HCT116 (cell line): Measurements from ENCODE around the gene ZNF79. TPM values are rescaled to one million over a fixed set of nuclear protein-coding genes. Genes with fewer than 3 reads are reported as not detected.

Experiments
- ATAC-seq: fragments of 200-7000 bp; cut with Tn5 transposase; 2 replicates; pipeline ENCODE4 v1.9.1; 2020; ENCODE audit warnings: mild to moderate bottlenecking, moderate library complexity
- BruUV-seq: library from RNA; stranded (reverse); fragments of 400-500 nt; replicated peaks from 2 replicates; lab custom pipeline; 2021; lab: Mats Ljungman, UMichigan
- CTCF ChIA-PET: fragments of 300-600 bp; sonication (Branson Sonifier 250); formaldehyde crosslinking; loops from one replicate; lab custom pipeline; 2021; ENCODE audit warnings: antibody characterized with exemption; lab: Charles Lee
- POLR2A ChIA-PET: fragments of 300-600, 350-600 bp; sonication (Branson Sonifier 250); formaldehyde crosslinking; loops from one replicate; lab custom pipeline; 2021; ENCODE audit warnings: antibody characterized with exemption; lab: Charles Lee
- RAD21 ChIA-PET, 2 experiments: fragments of 300-600 bp; sonication (Branson Sonifier 250); formaldehyde crosslinking; loops; one replicate each; lab custom pipeline; 2023; ENCODE audit warnings: low total read pairs in 2 of 2; ENCODE audit not compliant: uncharacterized antibody in 2 of 2, unreplicated experiment in 2 of 2, low non-redundant PET in 1 of 2; lab: Charles Lee
- DNase-seq: peaks from one replicate; pipeline ENCODE4 v3.0.0-alpha.2; 2010; ENCODE audit warnings: low read depth, low spot score
- H2AFZ ChIP-seq: fragments of 200-600 bp; shearing (Covaris generic), sonication (generic); 2 replicates; pipeline ENCODE4 v1.6.1; 2017; ENCODE audit warnings: low read depth, mixed run types, mixed read lengths, antibody characterized with exemption, low read length; ENCODE audit not compliant: poor library complexity, severe bottlenecking
- H3K27ac ChIP-seq: 2 replicates; pipeline ENCODE4 v1.5.1; 2012; ENCODE audit warnings: low read depth, low read length
- H3K27me3 ChIP-seq: fragments of 200-600 bp; sonication (generic); 2 replicates; pipeline ENCODE4 v1.6.1; 2016; ENCODE audit warnings: mixed run types, low read length, mixed read lengths; ENCODE audit not compliant: insufficient read depth
- H3K36me3 ChIP-seq, 2 experiments: fragments of 200-500 bp in 1 of 2; fragments of 200-600 bp in 1 of 2; sonication (Bioruptor generic) in 1 of 2; sonication (generic) in 1 of 2; 2 replicates each; pipeline versions ENCODE4 v1.5.1 to v1.6.1; 2014 to 2016; ENCODE audit warnings: low read length in 2 of 2, inconsistent platforms in 1 of 2, mixed read lengths in 1 of 2, mixed run types in 1 of 2; ENCODE audit not compliant: insufficient read depth in 2 of 2, control insufficient read depth in 1 of 2
- H3K4me1 ChIP-seq, 2 experiments: fragments of 200-600 bp in 1 of 2; sonication (generic) in 1 of 2; 2 replicates each; pipeline versions ENCODE4 v1.5.1 to v1.6.1; 2012 to 2017; ENCODE audit warnings: low read length in 2 of 2, inconsistent platforms in 1 of 2, mild to moderate bottlenecking in 1 of 2, mixed read lengths in 1 of 2, mixed run types in 1 of 2, moderate library complexity in 1 of 2; ENCODE audit not compliant: insufficient read depth in 2 of 2, control insufficient read depth in 1 of 2
- H3K4me2 ChIP-seq: fragments of 200-600 bp; sonication (generic); 2 replicates; pipeline ENCODE4 v1.6.1; 2017; ENCODE audit warnings: mixed run types, low read length, mixed read lengths
- H3K4me3 ChIP-seq, 2 experiments: fragments of 200-600 bp in 1 of 2; sonication (generic) in 1 of 2; replicated peaks in 1 of 2; 2 replicates each; pipeline ENCODE4 v1.5.1; 2011 to 2016; ENCODE audit warnings: low read length in 2 of 2, control low read depth in 1 of 2, low read depth in 1 of 2, mild to moderate bottlenecking in 1 of 2, mixed read lengths in 1 of 2, mixed run types in 1 of 2
- H3K79me2 ChIP-seq: fragments of 200-600 bp; sonication (generic); 2 replicates; pipeline ENCODE4 v1.6.1; 2017; ENCODE audit warnings: mild to moderate bottlenecking, mixed run types, low read length, moderate library complexity, mixed read lengths; ENCODE audit not compliant: insufficient read depth
- H3K9ac ChIP-seq: fragments of 200-600 bp; sonication (generic); 2 replicates; pipeline ENCODE4 v1.6.1; 2016; ENCODE audit warnings: low read length, mixed read lengths
- H3K9me2 ChIP-seq: fragments of 200-600 bp; sonication (generic), shearing (Covaris generic); 2 replicates; pipeline ENCODE4 v1.6.1; 2017; ENCODE audit warnings: mixed run types, mild to moderate bottlenecking, moderate library complexity; ENCODE audit not compliant: insufficient read depth
- H3K9me3 ChIP-seq, 2 experiments: fragments of 200-500 bp in 1 of 2; fragments of 200-600 bp in 1 of 2; sonication (Bioruptor generic) in 1 of 2; sonication (generic) in 1 of 2; 2 replicates each; pipeline ENCODE4 v1.6.1; 2014 to 2017; ENCODE audit warnings: low read length in 2 of 2, mixed read lengths in 2 of 2, inconsistent platforms in 1 of 2, low read depth in 1 of 2, mild to moderate bottlenecking in 1 of 2, mixed run types in 1 of 2, moderate library complexity in 1 of 2; ENCODE audit not compliant: control insufficient read depth in 1 of 2, insufficient read depth in 1 of 2
- H4K20me1 ChIP-seq: fragments of 200-600 bp; sonication (generic), shearing (Covaris generic); 2 replicates; pipeline ENCODE4 v1.6.1; 2017; ENCODE audit warnings: mixed run types, mild to moderate bottlenecking, moderate library complexity; ENCODE audit not compliant: insufficient read depth
- CEBPB ChIP-seq: IDR thresholded peaks from 2 replicates; pipeline ENCODE4 v1.6.1; 2012; ENCODE audit warnings: low read depth
- ELF1 ChIP-seq: IDR thresholded peaks from 2 replicates; pipeline ENCODE4 v1.6.1; 2012; ENCODE audit warnings: low read depth, borderline replicate concordance
- EZH2phosphoT487 ChIP-seq: fragments of 200-600 bp; IDR thresholded peaks from 2 replicates; pipeline ENCODE4 v1.6.1; 2018; ENCODE audit warnings: antibody characterized with exemption, borderline replicate concordance
- RAD21 ChIP-seq: IDR thresholded peaks from 2 replicates; pipeline ENCODE4 v1.6.1; 2012; ENCODE audit warnings: low read depth, mild to moderate bottlenecking
- TCF7L2 ChIP-seq: IDR thresholded peaks from 2 replicates; pipeline ENCODE4 v1.7.0; 2011; ENCODE audit warnings: borderline replicate concordance, inconsistent platforms; ENCODE audit not compliant: insufficient read depth, insufficient read length; ENCODE audit errors: extremely low read depth
- ZNF274 ChIP-seq: fragments of 200-500 bp; sonication (Bioruptor generic); IDR thresholded peaks from 2 replicates; pipeline ENCODE4 v1.6.1; 2014; ENCODE audit warnings: mild to moderate bottlenecking, low read depth, low read length, inconsistent platforms
- intact Hi-C: fragments of 100-400 bp; cut with micrococcal nuclease; formaldehyde crosslinking; loops from 2 replicates; pipeline ENCODE4 v1.10.0; 2022
- total RNA-seq: library from RNA; stranded (reverse); gene quantifications from one replicate; pipeline ENCODE4 v1.2.1, GENCODE V29; 2021; ENCODE audit not compliant: unreplicated experiment
- TF ChIP-seq, protein P1 (sequence below): IDR thresholded peaks from 2 replicates; pipeline ENCODE4 v1.6.1; 2012
- TF ChIP-seq, protein P2 (sequence below): IDR thresholded peaks from 2 replicates; pipeline ENCODE4 v1.6.1; 2011; ENCODE audit warnings: mild to moderate bottlenecking, low read length, moderate library complexity; ENCODE audit not compliant: insufficient replicate concordance; ENCODE audit errors: extremely low read depth
- TF ChIP-seq, protein P3 (sequence below): IDR thresholded peaks from 2 replicates; pipeline ENCODE4 v1.6.1; 2012; ENCODE audit warnings: low read depth

The ZNF79 gene
- total RNA-seq, 1 experiment from 2014 or later, result 5.3 TPM

- TF ChIP-seq, protein P1, sequence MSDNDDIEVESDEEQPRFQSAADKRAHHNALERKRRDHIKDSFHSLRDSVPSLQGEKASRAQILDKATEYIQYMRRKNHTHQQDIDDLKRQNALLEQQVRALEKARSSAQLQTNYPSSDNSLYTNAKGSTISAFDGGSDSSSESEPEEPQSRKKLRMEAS, result no peak
- TF ChIP-seq, protein P2, sequence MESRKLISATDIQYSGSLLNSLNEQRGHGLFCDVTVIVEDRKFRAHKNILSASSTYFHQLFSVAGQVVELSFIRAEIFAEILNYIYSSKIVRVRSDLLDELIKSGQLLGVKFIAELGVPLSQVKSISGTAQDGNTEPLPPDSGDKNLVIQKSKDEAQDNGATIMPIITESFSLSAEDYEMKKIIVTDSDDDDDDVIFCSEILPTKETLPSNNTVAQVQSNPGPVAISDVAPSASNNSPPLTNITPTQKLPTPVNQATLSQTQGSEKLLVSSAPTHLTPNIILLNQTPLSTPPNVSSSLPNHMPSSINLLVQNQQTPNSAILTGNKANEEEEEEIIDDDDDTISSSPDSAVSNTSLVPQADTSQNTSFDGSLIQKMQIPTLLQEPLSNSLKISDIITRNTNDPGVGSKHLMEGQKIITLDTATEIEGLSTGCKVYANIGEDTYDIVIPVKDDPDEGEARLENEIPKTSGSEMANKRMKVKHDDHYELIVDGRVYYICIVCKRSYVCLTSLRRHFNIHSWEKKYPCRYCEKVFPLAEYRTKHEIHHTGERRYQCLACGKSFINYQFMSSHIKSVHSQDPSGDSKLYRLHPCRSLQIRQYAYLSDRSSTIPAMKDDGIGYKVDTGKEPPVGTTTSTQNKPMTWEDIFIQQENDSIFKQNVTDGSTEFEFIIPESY, result no peak
- no peak for TF ChIP-seq CEBPB
- no peak for TF ChIP-seq RAD21
- TF ChIP-seq ELF1, result no peak
- TF ChIP-seq ZNF274, result no peak
These were observed 41.6 kb upstream of the ZNF79 start (continued) for GRCh38 chr9:127382541-127382940.

- no peak overlapping the region for H3K9ac ChIP-seq
- H3K4me2 ChIP-seq, result no peak overlapping the region
- no peak overlapping the region for H3K27ac ChIP-seq
- H3K9me3 ChIP-seq, result peaks cover 2 to 4% of the 10 kb centered on the region in 2 experiments; a peak in 2 of 4 replicates
- H3K79me2 ChIP-seq, result no peaks in the 10 kb centered on the region
- H3K9me2 ChIP-seq, result no peaks in the 10 kb centered on the region
- CTCF ChIA-PET, result no interaction called here
- H4K20me1 ChIP-seq, result no peaks in the 10 kb centered on the region
- DNase-seq, result no peak
- peaks cover 20% of the 10 kb centered on the region in 2 experiments for H3K4me1 ChIP-seq
- no peak for ATAC-seq
- H3K36me3 ChIP-seq, result no peaks in the 10 kb centered on the region
- intact Hi-C loops, result no loop called here
- RAD21 ChIA-PET, result no interaction called here
- H3K4me3 ChIP-seq, result no peak overlapping the region
- TF ChIP-seq, protein P3, sequence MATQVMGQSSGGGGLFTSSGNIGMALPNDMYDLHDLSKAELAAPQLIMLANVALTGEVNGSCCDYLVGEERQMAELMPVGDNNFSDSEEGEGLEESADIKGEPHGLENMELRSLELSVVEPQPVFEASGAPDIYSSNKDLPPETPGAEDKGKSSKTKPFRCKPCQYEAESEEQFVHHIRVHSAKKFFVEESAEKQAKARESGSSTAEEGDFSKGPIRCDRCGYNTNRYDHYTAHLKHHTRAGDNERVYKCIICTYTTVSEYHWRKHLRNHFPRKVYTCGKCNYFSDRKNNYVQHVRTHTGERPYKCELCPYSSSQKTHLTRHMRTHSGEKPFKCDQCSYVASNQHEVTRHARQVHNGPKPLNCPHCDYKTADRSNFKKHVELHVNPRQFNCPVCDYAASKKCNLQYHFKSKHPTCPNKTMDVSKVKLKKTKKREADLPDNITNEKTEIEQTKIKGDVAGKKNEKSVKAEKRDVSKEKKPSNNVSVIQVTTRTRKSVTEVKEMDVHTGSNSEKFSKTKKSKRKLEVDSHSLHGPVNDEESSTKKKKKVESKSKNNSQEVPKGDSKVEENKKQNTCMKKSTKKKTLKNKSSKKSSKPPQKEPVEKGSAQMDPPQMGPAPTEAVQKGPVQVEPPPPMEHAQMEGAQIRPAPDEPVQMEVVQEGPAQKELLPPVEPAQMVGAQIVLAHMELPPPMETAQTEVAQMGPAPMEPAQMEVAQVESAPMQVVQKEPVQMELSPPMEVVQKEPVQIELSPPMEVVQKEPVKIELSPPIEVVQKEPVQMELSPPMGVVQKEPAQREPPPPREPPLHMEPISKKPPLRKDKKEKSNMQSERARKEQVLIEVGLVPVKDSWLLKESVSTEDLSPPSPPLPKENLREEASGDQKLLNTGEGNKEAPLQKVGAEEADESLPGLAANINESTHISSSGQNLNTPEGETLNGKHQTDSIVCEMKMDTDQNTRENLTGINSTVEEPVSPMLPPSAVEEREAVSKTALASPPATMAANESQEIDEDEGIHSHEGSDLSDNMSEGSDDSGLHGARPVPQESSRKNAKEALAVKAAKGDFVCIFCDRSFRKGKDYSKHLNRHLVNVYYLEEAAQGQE, result no peak
- TF ChIP-seq EZH2phosphoT487 (no peak), CEBPB (no peak), TCF7L2 (no peak), ELF1 (no peak)
- TF ChIP-seq, all 23 proteins: peak for 0
- no TSS peak for BruUV-seq
- POLR2A ChIA-PET, result no interaction called here
- no peak overlapping the region for H2AFZ ChIP-seq
- peaks cover 44% of the 10 kb centered on the region for H3K27me3 ChIP-seq
These were observed 40.0 kb upstream of the ZNF79 start for GRCh38 chr9:127384016-127384730.
